HepG2 (cell line): ENCODE data around the gene CTSA. TPM values are rescaled to one million over a fixed set of nuclear protein-coding genes. Genes with fewer than 3 reads are reported as not detected.

ENCODE experiments used
- CCAR2 ChIP-seq: fragments of 200-400 bp; formaldehyde crosslinking; optimal IDR thresholded peaks from 2 replicates; pipeline ENCODE3; 2018; ENCODE audit warnings: low read depth, mild to moderate bottlenecking, low read length, moderate library complexity
- CENPT ChIP-seq: sonication (generic); formaldehyde crosslinking; IDR thresholded peaks from 2 replicates; pipeline ENCODE4 v1.8.0; 2022; ENCODE audit warnings: low read depth, mild to moderate bottlenecking, moderate library complexity, missing genetic modification reagents
- ELF3 ChIP-seq: IDR thresholded peaks from 2 replicates; pipeline ENCODE4 v1.6.1; 2016; ENCODE audit warnings: missing genetic modification reagents, missing compliant biosample characterization
- FOSL1 ChIP-seq: sonication (generic); formaldehyde crosslinking; IDR thresholded peaks from 2 replicates; pipeline ENCODE4 v1.9.0; 2021; ENCODE audit warnings: missing genetic modification reagents, borderline replicate concordance
- FOXP1 ChIP-seq, 2 experiments: fragments of 450-650 bp in 1 of 2; IDR thresholded peaks; 2 replicates each; pipeline ENCODE4 v1.6.1; 2017 to 2018; ENCODE audit warnings: antibody characterized with exemption in 1 of 2
- GTF3A ChIP-seq: sonication (generic); formaldehyde crosslinking; conservative IDR thresholded peaks from 2 replicates; pipeline ENCODE4 v1.4.0; 2020; ENCODE audit warnings: mild to moderate bottlenecking, missing genetic modification reagents
- HNF1A ChIP-seq, 2 experiments: sonication (generic) in 1 of 2; formaldehyde crosslinking in 1 of 2; IDR thresholded peaks; 2 replicates each; pipeline versions ENCODE4 v1.4.0 to v1.6.1; 2016 to 2020; ENCODE audit warnings: borderline replicate concordance in 1 of 2, low read depth in 1 of 2, mild to moderate bottlenecking in 1 of 2, missing genetic modification reagents in 1 of 2
- IRX3 ChIP-seq: sonication (generic); formaldehyde crosslinking; IDR thresholded peaks from 2 replicates; pipeline ENCODE4 v1.8.1; 2023; ENCODE audit warnings: mild to moderate bottlenecking, low read depth, missing genetic modification reagents, borderline replicate concordance
- MAFF ChIP-seq: IDR thresholded peaks from 2 replicates; pipeline ENCODE4 v1.6.1; 2011; ENCODE audit warnings: low read depth, low read length, improper control_type of control experiment
- SIX4 ChIP-seq: sonication (generic); formaldehyde crosslinking; IDR thresholded peaks from 2 replicates; pipeline ENCODE4 v1.4.0; 2020; ENCODE audit warnings: missing genetic modification reagents
- SPEN ChIP-seq: sonication (generic); formaldehyde crosslinking; IDR thresholded peaks from 2 replicates; pipeline ENCODE4 v1.5.1; 2020; ENCODE audit warnings: low read depth, mild to moderate bottlenecking, missing genetic modification reagents
- YEATS2 ChIP-seq: sonication (generic); formaldehyde crosslinking; IDR thresholded peaks from 2 replicates; pipeline ENCODE4 v1.4.0; 2020; ENCODE audit warnings: missing genetic modification reagents, borderline replicate concordance
- ZBTB2 ChIP-seq: sonication (generic); formaldehyde crosslinking; IDR thresholded peaks from 2 replicates; pipeline ENCODE4 v1.8.0; 2022; ENCODE audit warnings: low read depth, missing genetic modification reagents
- ZNF138 ChIP-seq: sonication (generic); formaldehyde crosslinking; IDR thresholded peaks from 2 replicates; pipeline ENCODE4 v1.5.0; 2020; ENCODE audit warnings: mild to moderate bottlenecking, low read depth, missing genetic modification reagents
- ZNF317 ChIP-seq: sonication (generic); formaldehyde crosslinking; IDR thresholded peaks from 2 replicates; pipeline ENCODE4 v1.5.0; 2020; ENCODE audit warnings: mild to moderate bottlenecking, missing genetic modification reagents
- ZNF329 ChIP-seq: sonication (generic); formaldehyde crosslinking; IDR thresholded peaks from 2 replicates; pipeline ENCODE4 v1.9.0; 2021; ENCODE audit warnings: low read depth, mild to moderate bottlenecking, missing genetic modification reagents
- ZNF530 ChIP-seq: sonication (generic); formaldehyde crosslinking; IDR thresholded peaks from 2 replicates; pipeline ENCODE4 v1.5.0; 2020; ENCODE audit warnings: low read depth, mild to moderate bottlenecking, missing genetic modification reagents
- ZNF703 ChIP-seq: sonication (generic); formaldehyde crosslinking; IDR thresholded peaks from 2 replicates; pipeline ENCODE4 v1.5.1; 2020; ENCODE audit warnings: missing genetic modification reagents, mild to moderate bottlenecking, moderate library complexity, borderline replicate concordance
- ZNF790 ChIP-seq: sonication (generic); formaldehyde crosslinking; IDR thresholded peaks from 2 replicates; pipeline ENCODE4 v1.8.0; 2022; ENCODE audit warnings: missing genetic modification reagents, mild to moderate bottlenecking, borderline replicate concordance
- ZSCAN20 ChIP-seq: sonication (generic); formaldehyde crosslinking; IDR thresholded peaks from 2 replicates; pipeline ENCODE4 v1.4.0; 2020; ENCODE audit warnings: missing genetic modification reagents, mild to moderate bottlenecking, borderline replicate concordance
- ZSCAN25 ChIP-seq: sonication (generic); formaldehyde crosslinking; IDR thresholded peaks from 2 replicates; pipeline ENCODE4 v1.8.0; 2022; ENCODE audit warnings: mild to moderate bottlenecking, missing genetic modification reagents
- polyA plus RNA-seq, 8 experiments: library from polyadenylated mRNA; depleted of rRNA in 3 of 8; stranded (reverse) in 7 of 8; unstranded in 1 of 8; fragments of >200 nt; fragmentation: Illumina TruSeq in 4 of 8; extraction: Trizol in 4 of 8; gene quantifications; 2 replicates each; pipeline versions ENCODE4 v1.2.1 to v1.2.3, GENCODE V29; 2011 to 2016; ENCODE audit warnings: low read depth in 4 of 8, missing spikeins in 1 of 8, mixed read lengths in 1 of 8; ENCODE audit not compliant: insufficient read depth in 1 of 8
- total RNA-seq, 5 experiments: library from RNA; depleted of rRNA; stranded (reverse); fragments of >200 nt; fragmentation: Illumina TruSeq; extraction: Trizol; gene quantifications; 2 replicates each; pipeline ENCODE4 v1.2.3, GENCODE V29; 2016; ENCODE audit warnings: low read depth in 1 of 5

Gene CTSA
- total and polyA plus RNA-seq, 2 of the 13 experiments (the other 11 are each of a cell fraction or from before 2014, with no cell fraction given) = 202 to 231 TPM

GRCh38 chr20:45946149-45946970 is 55.2 kb downstream of the CTSA start (continued):
- TF ChIP-seq HNF1A (IDR thresholded peaks at IDR 0.05; ENCODE audit: low read depth) (no peak), HNF1A (CRISPR knock-in tag; IDR thresholded peaks at IDR 0.05; ENCODE audit: borderline replicate concordance) (peak; percentile 80; the same call in 1 of the 2 replicates), ZNF703 (no peak), SPEN (CRISPR knock-in tag) (peak; percentile 69; the same call in 1 of the 2 replicates), IRX3 (peak; percentile 95; the same call in 1 of the 2 replicates), ZNF138 (no peak), ZNF790 (CRISPR knock-in tag) (no peak; the same call in 1 of the 2 replicates), ZSCAN20 (CRISPR knock-in tag) (no peak), ZNF329 (peak; percentile 52; the same call in 1 of the 2 replicates), SIX4 (CRISPR knock-in tag) (peak; percentile 73; the same call in 1 of the 2 replicates), ZNF530 (CRISPR knock-in tag) (no peak), CCAR2 (no peak), ZNF317 (CRISPR knock-in tag) (peak; percentile 80; the same call in 1 of the 2 replicates), FOSL1 (peak; percentile 22; the same call in 1 of the 2 replicates), YEATS2 (peak; percentile 84; the same call in 1 of the 2 replicates), CENPT (CRISPR knock-in tag) (no peak), ZBTB2 (CRISPR knock-in tag) (no peak), FOXP1 (IDR thresholded peaks at IDR 0.05) (no peak), FOXP1 (CRISPR knock-in tag; IDR thresholded peaks at IDR 0.05) (peak; percentile 48), MAFF (0 out of 2 replicates have a peak, but pooled peaks have one; percentile 1), GTF3A (CRISPR knock-in tag) (0 out of 2 replicates have a peak, but pooled peaks have one; percentile 61), ELF3 (CRISPR knock-in tag) (peak; percentile 79), ZSCAN25 (peak; percentile 76; the same call in 1 of the 2 replicates)
